Kidney epithelial cell (primary cell): ENCODE data around the gene LCN1. TPM values are rescaled to one million over a fixed set of nuclear protein-coding genes. Genes with fewer than 3 reads are reported as not detected.

Source experiments
- DNase-seq: peaks from one replicate; pipeline ENCODE4 v3.0.0-alpha.2; 2010; ENCODE audit warnings: low read depth
- H3K27me3 ChIP-seq: 2 replicates; pipeline ENCODE4 v1.6.0; 2011; ENCODE audit warnings: low read length; ENCODE audit not compliant: control insufficient read depth, insufficient read depth
- H3K36me3 ChIP-seq: 2 replicates; pipeline ENCODE4 v1.5.1; 2011; ENCODE audit warnings: low read length; ENCODE audit not compliant: control insufficient read depth, insufficient read depth
- H3K4me3 ChIP-seq: 2 replicates; pipeline ENCODE4 v1.5.1; 2011; ENCODE audit warnings: low read depth, mild to moderate bottlenecking, control low read depth, low read length
- CTCF ChIP-seq: IDR thresholded peaks from 2 replicates; pipeline ENCODE4 v1.5.1; 2011; ENCODE audit warnings: mild to moderate bottlenecking, moderate library complexity, low read length, control low read depth, inconsistent platforms; ENCODE audit not compliant: insufficient read depth, poor library complexity, severe bottlenecking
- total RNA-seq: library from RNA; depleted of rRNA; stranded (reverse); fragments of >200 nt; gene quantifications from 2 replicates; pipeline ENCODE4 v1.2.3, GENCODE V29; 2015

The LCN1 gene
- total RNA-seq, 1 donor from 2014 or later, result not detected

- peak; percentile 1 for TF ChIP-seq CTCF
- DNase-seq, result no peak
- peak overlapping the region; percentile 82 for H3K4me3 ChIP-seq
- H3K27me3 ChIP-seq, result no peaks in the 10 kb centered on the region
- no peaks in the 10 kb centered on the region for H3K36me3 ChIP-seq
These were observed 21.7 kb upstream of the LCN1 start for GRCh38 chr9:135499326-135500070.

- TF ChIP-seq CTCF, result no peak
- H3K36me3 ChIP-seq, result no peaks in the 10 kb centered on the region
- H3K27me3 ChIP-seq, result no peaks in the 10 kb centered on the region
- DNase-seq, result no peak
- H3K4me3 ChIP-seq, result peak overlapping the region; percentile 82
These were observed 21.1 kb upstream of the LCN1 start for GRCh38 chr9:135500071-135500524.

GRCh38 chr9:135500525-135501260 is 20.5 kb upstream of the LCN1 start, which contains the start of gene MRPS2:
Gene MRPS2 (plus strand): TSS chr9:135500682. CDS start chr9:135500711, 29 bp downstream.
- H3K36me3 ChIP-seq, result no peaks in the 10 kb centered on the region
- H3K27me3 ChIP-seq, result no peaks in the 10 kb centered on the region
- peak; percentile 63 for TF ChIP-seq CTCF
- H3K4me3 ChIP-seq, result peak within 1 kb of the TSS; percentile 82
- no peak for DNase-seq

GRCh38 chr9:135501261-135502167 is 19.7 kb upstream of the LCN1 start:
- peak overlapping the region; percentile 82 for H3K4me3 ChIP-seq
- H3K27me3 ChIP-seq, result no peaks in the 10 kb centered on the region
- no peak for DNase-seq
- H3K36me3 ChIP-seq, result no peaks in the 10 kb centered on the region
- no peak for TF ChIP-seq CTCF

- TF ChIP-seq CTCF, result no peak
- H3K4me3 ChIP-seq, result no peak overlapping the region
- no peaks in the 10 kb centered on the region for H3K36me3 ChIP-seq
- no peak for DNase-seq
- no peaks in the 10 kb centered on the region for H3K27me3 ChIP-seq
These were observed 18.9 kb upstream of the LCN1 start for GRCh38 chr9:135502168-135502872.
